WERI-Rb-1 (cell line): ENCODE results near the gene DCLK2.

Experiments used
- DNase-seq: peaks from one replicate; pipeline ENCODE4 v3.0.0-alpha.2; 2020
- H3K27ac ChIP-seq: fragments of 250-450 bp; sonication (Bioruptor Pico); 2 replicates; pipeline ENCODE4 v1.5.1; 2020; ENCODE audit warnings: mild to moderate bottlenecking, moderate library complexity
- H3K27me3 ChIP-seq: fragments of 250-450 bp; sonication (Bioruptor Pico); 2 replicates; pipeline ENCODE4 v1.5.1; 2021; ENCODE audit warnings: mild to moderate bottlenecking, low read depth, moderate library complexity; ENCODE audit not compliant: insufficient read depth, severe bottlenecking
- H3K36me3 ChIP-seq: fragments of 250-450 bp; sonication (Bioruptor Pico); 2 replicates; pipeline ENCODE4 v1.5.1; 2020; ENCODE audit warnings: mild to moderate bottlenecking, moderate library complexity
- H3K4me3 ChIP-seq: 2 replicates; pipeline ENCODE4 v1.5.1; 2011; ENCODE audit warnings: low read depth, mild to moderate bottlenecking, control low read depth, low read length
- H3K9me3 ChIP-seq: fragments of 250-450 bp; sonication (Bioruptor Pico); 2 replicates; pipeline ENCODE4 v1.5.1; 2021; ENCODE audit warnings: mild to moderate bottlenecking, moderate library complexity; ENCODE audit not compliant: severe bottlenecking
- TF ChIP-seq, protein P1 (sequence below): IDR thresholded peaks from 2 replicates; pipeline ENCODE4 v1.5.1; 2011; ENCODE audit warnings: low read depth, mild to moderate bottlenecking, control low read depth, inconsistent platforms, low read length

Gene DCLK2

DNA sequence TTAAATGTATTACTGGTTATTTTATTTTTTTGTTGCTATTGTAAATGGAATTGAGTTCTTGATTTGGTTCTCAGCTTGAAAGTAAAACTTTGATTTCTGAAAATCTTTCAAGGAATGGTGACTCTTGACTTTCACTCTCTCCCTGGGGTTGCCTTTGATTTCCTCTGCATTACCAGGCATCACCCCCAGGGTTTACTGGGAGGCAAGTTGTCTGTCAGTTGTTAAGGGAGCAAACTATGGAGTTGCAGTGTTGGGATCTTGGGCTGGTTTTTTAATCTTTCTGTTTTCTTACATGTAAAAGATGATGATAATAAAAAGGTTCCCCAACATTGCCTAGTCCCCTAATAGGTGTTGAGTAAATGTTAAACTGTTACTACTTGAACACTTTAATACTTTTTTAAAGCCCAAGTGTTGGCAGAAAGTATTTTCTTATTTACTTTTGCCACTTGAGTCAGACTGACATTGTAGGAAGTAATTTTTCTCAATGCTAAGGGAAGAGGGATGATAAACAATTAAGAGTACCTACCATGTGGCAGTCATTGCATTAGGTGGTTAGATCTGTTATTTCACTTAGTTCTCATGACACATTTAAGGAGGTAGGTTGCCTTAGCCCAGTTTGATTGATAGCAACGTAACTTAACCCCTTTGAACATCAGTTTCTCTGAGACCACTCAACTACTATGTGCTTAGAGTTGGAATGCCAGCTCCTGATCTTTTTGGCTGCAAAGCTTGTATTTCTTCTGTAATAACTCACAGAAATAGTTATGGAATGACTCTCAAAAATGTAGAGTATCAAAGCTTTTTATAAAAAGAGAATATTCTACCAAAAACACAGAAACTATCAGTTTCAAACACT is 67.1 kb downstream of the DCLK2 start:
- H3K9me3 ChIP-seq: peaks cover 3% of the 10 kb centered on the region
- TF ChIP-seq, protein P1, sequence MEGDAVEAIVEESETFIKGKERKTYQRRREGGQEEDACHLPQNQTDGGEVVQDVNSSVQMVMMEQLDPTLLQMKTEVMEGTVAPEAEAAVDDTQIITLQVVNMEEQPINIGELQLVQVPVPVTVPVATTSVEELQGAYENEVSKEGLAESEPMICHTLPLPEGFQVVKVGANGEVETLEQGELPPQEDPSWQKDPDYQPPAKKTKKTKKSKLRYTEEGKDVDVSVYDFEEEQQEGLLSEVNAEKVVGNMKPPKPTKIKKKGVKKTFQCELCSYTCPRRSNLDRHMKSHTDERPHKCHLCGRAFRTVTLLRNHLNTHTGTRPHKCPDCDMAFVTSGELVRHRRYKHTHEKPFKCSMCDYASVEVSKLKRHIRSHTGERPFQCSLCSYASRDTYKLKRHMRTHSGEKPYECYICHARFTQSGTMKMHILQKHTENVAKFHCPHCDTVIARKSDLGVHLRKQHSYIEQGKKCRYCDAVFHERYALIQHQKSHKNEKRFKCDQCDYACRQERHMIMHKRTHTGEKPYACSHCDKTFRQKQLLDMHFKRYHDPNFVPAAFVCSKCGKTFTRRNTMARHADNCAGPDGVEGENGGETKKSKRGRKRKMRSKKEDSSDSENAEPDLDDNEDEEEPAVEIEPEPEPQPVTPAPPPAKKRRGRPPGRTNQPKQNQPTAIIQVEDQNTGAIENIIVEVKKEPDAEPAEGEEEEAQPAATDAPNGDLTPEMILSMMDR: 0 out of 2 replicates have a peak, but pooled peaks have one; percentile 9
- no peaks in the 10 kb centered on the region for H3K27me3 ChIP-seq
- no peaks in the 10 kb centered on the region for H3K36me3 ChIP-seq
- no peak for DNase-seq
- no peak overlapping the region for H3K27ac ChIP-seq
- no peak overlapping the region for H3K4me3 ChIP-seq

DNA sequence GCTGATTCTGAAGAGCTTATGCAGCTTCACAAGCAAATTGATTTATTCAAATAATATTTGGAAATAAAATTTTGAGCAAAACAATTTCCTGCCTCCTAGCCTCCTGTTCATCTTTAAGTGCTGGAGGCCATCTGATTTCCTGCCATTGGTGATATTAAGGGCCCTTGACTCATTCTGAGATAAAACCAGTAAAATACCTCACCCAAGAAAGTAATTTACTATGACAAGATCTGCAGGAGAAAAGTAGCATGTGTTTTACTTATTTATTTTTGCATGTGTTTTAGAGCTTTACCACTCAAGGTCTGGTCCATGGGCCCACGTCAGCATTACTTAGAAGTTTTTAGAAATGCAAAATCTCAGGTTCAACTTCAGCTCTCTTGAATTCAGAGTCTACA is 67.7 kb downstream of the DCLK2 start:
- H3K27ac ChIP-seq: no peak overlapping the region

DNA sequence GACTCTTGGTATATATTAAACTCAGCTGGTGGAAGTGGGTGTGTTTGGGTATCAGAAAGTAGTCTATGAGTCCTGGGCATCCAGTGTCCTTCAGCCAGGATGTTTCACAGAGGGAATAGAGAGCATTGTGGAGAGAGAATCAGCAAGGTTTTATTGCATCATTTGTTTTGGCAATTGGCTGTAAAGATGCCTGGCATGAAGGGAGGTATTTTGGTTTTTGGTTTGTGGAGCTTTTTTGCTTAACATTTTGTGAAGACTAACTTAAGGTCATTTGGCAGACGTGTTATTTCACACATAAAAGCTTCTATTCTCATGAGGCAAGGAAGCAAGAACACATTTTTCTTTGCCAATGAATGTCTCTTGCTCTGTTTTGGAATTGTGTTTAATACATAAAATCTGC is 71.1 kb downstream of the DCLK2 start:
- H3K4me3 ChIP-seq: no peak overlapping the region
- H3K36me3 ChIP-seq: no peaks in the 10 kb centered on the region
- no peak overlapping the region for H3K27ac ChIP-seq
- TF ChIP-seq, protein P1: no peak
- H3K9me3 ChIP-seq: no peaks in the 10 kb centered on the region
- DNase-seq: no peak
- H3K27me3 ChIP-seq: no peaks in the 10 kb centered on the region

More for the DNA sequence above, 67.7 kb downstream of the DCLK2 start:
- H3K36me3 ChIP-seq: no peaks in the 10 kb centered on the region
- DNase-seq: no peak
- H3K27me3 ChIP-seq: no peaks in the 10 kb centered on the region
- no peak overlapping the region for H3K4me3 ChIP-seq
- H3K9me3 ChIP-seq: peaks cover 3% of the 10 kb centered on the region
- TF ChIP-seq, protein P1: no peak

DNA sequence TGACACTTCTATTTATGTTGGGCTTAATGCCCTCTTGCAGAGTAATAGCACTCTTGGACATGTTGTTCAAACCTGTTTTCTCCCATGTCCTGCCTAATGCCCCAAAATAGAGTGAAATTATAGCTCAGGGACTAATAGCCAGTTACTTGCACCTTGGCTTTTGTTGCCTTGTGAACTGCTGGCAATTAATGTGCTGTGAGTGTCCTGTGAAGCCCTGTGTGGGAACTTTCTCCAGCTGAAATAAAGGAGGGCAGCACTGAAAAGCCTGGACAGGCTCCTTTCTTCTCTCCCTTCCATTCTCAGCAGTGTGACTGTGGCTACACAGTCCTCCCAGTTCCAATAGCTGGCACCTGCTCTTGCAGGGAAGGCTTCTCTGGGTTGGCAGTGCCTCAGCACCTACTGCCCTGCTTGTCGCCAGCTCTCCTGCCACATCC is 72.4 kb downstream of the DCLK2 start:
- Histone ChIP-seq H3K36me3 (no peaks in the 10 kb centered on the region), H3K9me3 (no peaks in the 10 kb centered on the region), H3K27ac (no peak overlapping the region), H3K4me3 (no peak overlapping the region), H3K27me3 (no peaks in the 10 kb centered on the region)
- DNase-seq: no peak
- TF ChIP-seq, protein P1: no peak

DNA sequence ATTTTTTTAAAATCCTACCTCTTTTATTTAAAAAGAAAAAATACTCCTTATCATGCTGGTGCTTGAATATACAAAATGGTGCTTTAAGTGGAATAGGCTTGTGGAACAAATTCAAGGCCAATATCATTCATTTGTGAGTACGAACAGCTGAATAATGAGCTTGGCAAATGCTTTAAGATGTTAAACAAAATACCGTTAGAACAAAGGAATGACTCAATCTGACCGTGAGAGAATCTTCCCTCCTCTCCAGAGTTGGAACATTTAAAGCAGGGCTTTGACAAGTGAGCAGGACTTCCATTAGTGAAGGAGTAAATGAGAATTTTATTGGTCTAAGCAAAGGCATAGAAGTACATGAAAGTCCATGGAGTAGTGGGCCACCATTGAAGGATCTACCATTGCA is 74.5 kb downstream of the DCLK2 start:
- DNase-seq: no peak
- no peak overlapping the region for H3K4me3 ChIP-seq
- TF ChIP-seq, protein P1: no peak
- no peaks in the 10 kb centered on the region for H3K9me3 ChIP-seq
- H3K27me3 ChIP-seq: no peaks in the 10 kb centered on the region
- no peak overlapping the region for H3K27ac ChIP-seq
- no peaks in the 10 kb centered on the region for H3K36me3 ChIP-seq
